ENCODE results near the gene ESRRB.

DNA sequence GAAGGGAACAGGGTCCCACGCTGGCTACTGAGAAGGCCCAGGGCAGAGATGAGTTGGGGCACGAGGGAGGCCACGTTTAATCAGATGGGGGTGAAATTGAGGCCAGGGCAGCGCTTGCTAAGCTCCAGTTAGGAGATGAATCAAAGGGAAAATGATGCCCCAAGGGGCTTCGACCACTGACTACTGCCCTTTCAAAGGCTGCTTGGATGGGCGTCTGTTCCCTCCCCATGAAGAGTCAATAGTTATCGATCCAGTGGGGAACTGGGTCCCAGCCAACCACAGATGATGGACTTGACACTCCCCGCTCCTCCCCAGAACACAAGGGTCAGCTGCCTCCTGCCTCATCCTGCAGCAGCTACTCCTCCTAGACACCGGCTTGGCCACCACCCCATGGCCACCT, 55.6 kb downstream of the ESRRB start:
- TF ChIP-seq GATA2 (CRISPR knock-in tag; IDR thresholded peaks at IDR 0.05) (no peak), CHD2 (IDR thresholded peaks at IDR 0.05; ENCODE audit: low read length, partially characterized antibody) (no peak), RAD21 (IDR thresholded peaks at IDR 0.05; ENCODE audit: low read length) (no peak), GABPA (IDR thresholded peaks at IDR 0.05; ENCODE audit: low read depth) (no peak), RCOR1 (IDR thresholded peaks at IDR 0.05; ENCODE audit: low read length) (no peak), TEAD4 (IDR thresholded peaks at IDR 0.05; ENCODE audit: borderline replicate concordance, insufficient read depth) (no peak), TCF12 (IDR thresholded peaks at IDR 0.05) (no peak)
- TF ChIP-seq, protein P1, sequence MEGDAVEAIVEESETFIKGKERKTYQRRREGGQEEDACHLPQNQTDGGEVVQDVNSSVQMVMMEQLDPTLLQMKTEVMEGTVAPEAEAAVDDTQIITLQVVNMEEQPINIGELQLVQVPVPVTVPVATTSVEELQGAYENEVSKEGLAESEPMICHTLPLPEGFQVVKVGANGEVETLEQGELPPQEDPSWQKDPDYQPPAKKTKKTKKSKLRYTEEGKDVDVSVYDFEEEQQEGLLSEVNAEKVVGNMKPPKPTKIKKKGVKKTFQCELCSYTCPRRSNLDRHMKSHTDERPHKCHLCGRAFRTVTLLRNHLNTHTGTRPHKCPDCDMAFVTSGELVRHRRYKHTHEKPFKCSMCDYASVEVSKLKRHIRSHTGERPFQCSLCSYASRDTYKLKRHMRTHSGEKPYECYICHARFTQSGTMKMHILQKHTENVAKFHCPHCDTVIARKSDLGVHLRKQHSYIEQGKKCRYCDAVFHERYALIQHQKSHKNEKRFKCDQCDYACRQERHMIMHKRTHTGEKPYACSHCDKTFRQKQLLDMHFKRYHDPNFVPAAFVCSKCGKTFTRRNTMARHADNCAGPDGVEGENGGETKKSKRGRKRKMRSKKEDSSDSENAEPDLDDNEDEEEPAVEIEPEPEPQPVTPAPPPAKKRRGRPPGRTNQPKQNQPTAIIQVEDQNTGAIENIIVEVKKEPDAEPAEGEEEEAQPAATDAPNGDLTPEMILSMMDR (IDR thresholded peaks at IDR 0.05): no peak
- TF ChIP-seq, protein P2, sequence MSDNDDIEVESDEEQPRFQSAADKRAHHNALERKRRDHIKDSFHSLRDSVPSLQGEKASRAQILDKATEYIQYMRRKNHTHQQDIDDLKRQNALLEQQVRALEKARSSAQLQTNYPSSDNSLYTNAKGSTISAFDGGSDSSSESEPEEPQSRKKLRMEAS (IDR thresholded peaks at IDR 0.05; ENCODE audit: low read depth): no peak
- TF ChIP-seq, protein P3, sequence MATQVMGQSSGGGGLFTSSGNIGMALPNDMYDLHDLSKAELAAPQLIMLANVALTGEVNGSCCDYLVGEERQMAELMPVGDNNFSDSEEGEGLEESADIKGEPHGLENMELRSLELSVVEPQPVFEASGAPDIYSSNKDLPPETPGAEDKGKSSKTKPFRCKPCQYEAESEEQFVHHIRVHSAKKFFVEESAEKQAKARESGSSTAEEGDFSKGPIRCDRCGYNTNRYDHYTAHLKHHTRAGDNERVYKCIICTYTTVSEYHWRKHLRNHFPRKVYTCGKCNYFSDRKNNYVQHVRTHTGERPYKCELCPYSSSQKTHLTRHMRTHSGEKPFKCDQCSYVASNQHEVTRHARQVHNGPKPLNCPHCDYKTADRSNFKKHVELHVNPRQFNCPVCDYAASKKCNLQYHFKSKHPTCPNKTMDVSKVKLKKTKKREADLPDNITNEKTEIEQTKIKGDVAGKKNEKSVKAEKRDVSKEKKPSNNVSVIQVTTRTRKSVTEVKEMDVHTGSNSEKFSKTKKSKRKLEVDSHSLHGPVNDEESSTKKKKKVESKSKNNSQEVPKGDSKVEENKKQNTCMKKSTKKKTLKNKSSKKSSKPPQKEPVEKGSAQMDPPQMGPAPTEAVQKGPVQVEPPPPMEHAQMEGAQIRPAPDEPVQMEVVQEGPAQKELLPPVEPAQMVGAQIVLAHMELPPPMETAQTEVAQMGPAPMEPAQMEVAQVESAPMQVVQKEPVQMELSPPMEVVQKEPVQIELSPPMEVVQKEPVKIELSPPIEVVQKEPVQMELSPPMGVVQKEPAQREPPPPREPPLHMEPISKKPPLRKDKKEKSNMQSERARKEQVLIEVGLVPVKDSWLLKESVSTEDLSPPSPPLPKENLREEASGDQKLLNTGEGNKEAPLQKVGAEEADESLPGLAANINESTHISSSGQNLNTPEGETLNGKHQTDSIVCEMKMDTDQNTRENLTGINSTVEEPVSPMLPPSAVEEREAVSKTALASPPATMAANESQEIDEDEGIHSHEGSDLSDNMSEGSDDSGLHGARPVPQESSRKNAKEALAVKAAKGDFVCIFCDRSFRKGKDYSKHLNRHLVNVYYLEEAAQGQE (IDR thresholded peaks at IDR 0.05; ENCODE audit: low read depth, low read length): no peak
- TF ChIP-seq, protein P4, sequence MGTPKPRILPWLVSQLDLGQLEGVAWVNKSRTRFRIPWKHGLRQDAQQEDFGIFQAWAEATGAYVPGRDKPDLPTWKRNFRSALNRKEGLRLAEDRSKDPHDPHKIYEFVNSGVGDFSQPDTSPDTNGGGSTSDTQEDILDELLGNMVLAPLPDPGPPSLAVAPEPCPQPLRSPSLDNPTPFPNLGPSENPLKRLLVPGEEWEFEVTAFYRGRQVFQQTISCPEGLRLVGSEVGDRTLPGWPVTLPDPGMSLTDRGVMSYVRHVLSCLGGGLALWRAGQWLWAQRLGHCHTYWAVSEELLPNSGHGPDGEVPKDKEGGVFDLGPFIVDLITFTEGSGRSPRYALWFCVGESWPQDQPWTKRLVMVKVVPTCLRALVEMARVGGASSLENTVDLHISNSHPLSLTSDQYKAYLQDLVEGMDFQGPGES (IDR thresholded peaks at IDR 0.05; ENCODE audit: low read depth, low read length): no peak
